A549 (cell line): Measurements from ENCODE around the gene ALKAL2. TPM values are rescaled to one million over a fixed set of nuclear protein-coding genes. Genes with fewer than 3 reads are reported as not detected.

Source experiments
- ATAC-seq, 2 experiments: fragments of 200-7000 bp in 1 of 2; fragments of >200 bp in 1 of 2; cut with Nextera tagmentation in 1 of 2; cut with Tn5 transposase in 1 of 2; 3 replicates each; pipeline versions ENCODE4 v1.8.0 to v1.9.1; 2018 to 2020; ENCODE audit warnings: mild to moderate bottlenecking in 1 of 2, moderate library complexity in 1 of 2
- CTCF ChIA-PET: fragments of 300-600 bp; sonication (Branson Sonifier 250); formaldehyde crosslinking; extraction: SDS; loops from one replicate; lab custom pipeline; 2021; ENCODE audit warnings: antibody characterized with exemption, inconsistent platforms; lab: Yijun Ruan, JAX
- POLR2A ChIA-PET: fragments of 350-600 bp; formaldehyde crosslinking; extraction: SDS; loops from one replicate; lab custom pipeline; 2021; ENCODE audit warnings: antibody characterized with exemption, inconsistent platforms; lab: Yijun Ruan, JAX
- DNase-seq, 2 experiments: peaks; one replicate each; pipeline versions ENCODE4 v3.0.0 to v3.0.0-alpha.2; 2011 to 2016; ENCODE audit warnings: low read depth in 1 of 2, low spot score in 1 of 2
- FAIRE-seq: peaks from 2 replicates; lab custom pipeline; 2011; peaks lifted over from hg19 to GRCh38; lab: Jason Lieb, UNC
- H3K27ac ChIP-seq, 2 experiments: fragments of >200 bp; sonication (Bioruptor Twin); formaldehyde crosslinking; 3 replicates each; pipeline ENCODE4 v1.5.1; 2016 to 2017
- H3K4me1 ChIP-seq: fragments of >200 bp; sonication (Bioruptor Twin); formaldehyde crosslinking; 3 replicates; pipeline ENCODE4 v1.6.1; 2016
- H3K4me2 ChIP-seq: fragments of >200 bp; sonication (Bioruptor Twin); formaldehyde crosslinking; 3 replicates; pipeline ENCODE4 v1.6.1; 2016
- H3K4me3 ChIP-seq: fragments of >200 bp; sonication (Bioruptor Twin); formaldehyde crosslinking; 3 replicates; pipeline ENCODE4 v1.5.1; 2016
- H3K9me3 ChIP-seq: fragments of >200 bp; sonication (Bioruptor Twin); formaldehyde crosslinking; 3 replicates; pipeline ENCODE4 v1.6.1; 2016
- CBX2 ChIP-seq: fragments of 200-600 bp; sonication (generic); IDR thresholded peaks from 2 replicates; pipeline ENCODE4 v1.6.1; 2016; ENCODE audit warnings: low read depth, mild to moderate bottlenecking, borderline replicate concordance
- CEBPB ChIP-seq, 2 experiments: fragments of >200 bp in 1 of 2; sonication (Bioruptor Twin) in 1 of 2; formaldehyde crosslinking in 1 of 2; IDR thresholded peaks; 2 replicates each; pipeline ENCODE4 v1.6.1; 2012 to 2016
- EHF ChIP-seq: fragments of 250-450 bp; sonication (Bioruptor Pico); IDR thresholded peaks from 2 replicates; pipeline ENCODE4 v1.5.0; 2020; ENCODE audit warnings: mild to moderate bottlenecking
- FOXS1 ChIP-seq: fragments of 250-450 bp; sonication (Bioruptor Pico); IDR thresholded peaks from 2 replicates; pipeline ENCODE4 v1.5.0; 2020; ENCODE audit warnings: mild to moderate bottlenecking, moderate library complexity
- HEYL ChIP-seq: fragments of 250-450 bp; sonication (Bioruptor Pico); IDR thresholded peaks from 2 replicates; pipeline ENCODE4 v1.8.0; 2021; ENCODE audit warnings: mild to moderate bottlenecking, moderate library complexity
- JUN ChIP-seq, 2 experiments: fragments of >200 bp; sonication (Bioruptor Twin); formaldehyde crosslinking; IDR thresholded peaks; 2 replicates in 1 of 2; 3 replicates in 1 of 2; pipeline ENCODE4 v1.6.1; 2016 to 2017
- KDM1A ChIP-seq: fragments of 200-600 bp; sonication (generic); IDR thresholded peaks from 2 replicates; pipeline ENCODE4 v1.6.1; 2016; ENCODE audit warnings: low read depth, mild to moderate bottlenecking
- MAFK ChIP-seq: fragments of 450-650 bp; IDR thresholded peaks from 2 replicates; pipeline ENCODE4 v1.6.1; 2014; ENCODE audit not compliant: partially characterized antibody
- NPAS2 ChIP-seq: fragments of 250-450 bp; sonication (Bioruptor Pico); IDR thresholded peaks from 2 replicates; pipeline ENCODE4 v1.8.0; 2022; ENCODE audit warnings: mild to moderate bottlenecking, moderate library complexity, borderline replicate concordance
- PHF8 ChIP-seq: fragments of 200-600 bp; sonication (generic); IDR thresholded peaks from 2 replicates; pipeline ENCODE4 v1.6.1; 2016; ENCODE audit warnings: low read depth, mild to moderate bottlenecking, antibody characterized with exemption, moderate library complexity, borderline replicate concordance
- POLR2A ChIP-seq: IDR thresholded peaks from 2 replicates; pipeline ENCODE4 v1.6.1; 2012; ENCODE audit warnings: mild to moderate bottlenecking, low read length
- RFX5 ChIP-seq: fragments of 450-650 bp; IDR thresholded peaks from 2 replicates; pipeline ENCODE4 v1.7.1; 2014; ENCODE audit warnings: antibody characterized with exemption, mild to moderate bottlenecking, moderate library complexity
- ZC3H11A ChIP-seq: fragments of 450-650 bp; IDR thresholded peaks from 2 replicates; pipeline ENCODE4 v1.6.1; 2014; ENCODE audit warnings: antibody characterized with exemption, mild to moderate bottlenecking
- ZSCAN20 ChIP-seq: fragments of 250-450 bp; sonication (Bioruptor Pico); IDR thresholded peaks from 2 replicates; pipeline ENCODE4 v1.8.0; 2022; ENCODE audit warnings: mild to moderate bottlenecking, moderate library complexity
- WGBS: methylation state at CpG from one replicate; pipeline ENCODE4 v1.1.6; 2017; ENCODE audit errors: missing lambda C conversion rate; 5-methylcytosine and 5-hydroxymethylcytosine counted together
- polyA plus RNA-seq, 4 experiments: library from polyadenylated mRNA; depleted of rRNA in 3 of 4; stranded (reverse); fragments of >200 nt; fragmentation: RNase III in 1 of 4; extraction: RNeasy Plus Mini Kit Qiagen cat#74134 plus additional on column Dnase treatment in 1 of 4; gene quantifications; 2 replicates in 3 of 4; 3 replicates in 1 of 4; pipeline ENCODE4 v1.2.3, GENCODE V29; 2011 to 2017
- TF ChIP-seq, protein P1 (sequence below): fragments of 200-600 bp; sonication (generic); IDR thresholded peaks from 2 replicates; pipeline ENCODE4 v1.6.1; 2016; ENCODE audit warnings: antibody characterized with exemption, mild to moderate bottlenecking, moderate library complexity
- TF ChIP-seq, protein P2 (sequence below): fragments of 450-650 bp; IDR thresholded peaks from 2 replicates; pipeline ENCODE4 v1.6.1; 2014; ENCODE audit warnings: antibody characterized with exemption
- TF ChIP-seq, protein P3 (sequence below): fragments of >200 bp; sonication (Bioruptor Twin); formaldehyde crosslinking; IDR thresholded peaks from 3 replicates; pipeline ENCODE4 v1.6.1; 2016
- TF ChIP-seq, protein P4 (sequence below): fragments of 250-450 bp; sonication (Bioruptor Pico); IDR thresholded peaks from 2 replicates; pipeline ENCODE4 v1.5.0; 2020; ENCODE audit warnings: low read depth, mild to moderate bottlenecking, moderate library complexity

Gene ALKAL2
- polyA plus RNA-seq, 2 of the 4 experiments (the other 2 are of a cell fraction): not detected

DNA sequence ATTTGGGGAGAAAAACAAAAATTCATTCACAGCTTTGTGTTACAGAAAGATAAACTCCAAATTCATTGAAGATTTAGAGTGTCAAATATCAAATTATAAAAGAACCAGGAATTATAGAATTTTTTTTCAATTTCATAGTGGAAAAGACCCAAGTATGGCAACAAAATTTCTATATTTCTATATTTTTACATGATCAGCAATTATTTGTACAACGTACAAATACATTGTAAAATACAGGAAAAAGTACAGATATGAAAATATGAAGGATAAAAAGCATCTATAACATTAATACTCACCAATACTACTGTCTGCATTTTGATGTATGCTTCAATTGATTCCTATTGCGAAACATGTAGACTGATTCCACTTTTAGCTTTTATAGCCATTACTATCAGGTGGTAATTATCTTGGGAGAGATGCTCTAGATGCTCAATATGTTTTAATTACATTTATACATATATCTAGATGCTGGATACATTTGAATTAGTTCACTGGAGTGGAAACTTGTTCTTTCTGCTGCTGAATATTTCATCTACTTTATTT, 28.0 kb downstream of the ALKAL2 start:
- no peak for FAIRE-seq
- TF ChIP-seq NPAS2 (CRISPR knock-in tag) (no peak), MAFK (peak; percentile 75), FOXS1 (no peak), CEBPB (IDR thresholded peaks at IDR 0.05) (peak; percentile 64 to 71; a peak in 3 of 4 replicates)
- TF ChIP-seq, protein P1, sequence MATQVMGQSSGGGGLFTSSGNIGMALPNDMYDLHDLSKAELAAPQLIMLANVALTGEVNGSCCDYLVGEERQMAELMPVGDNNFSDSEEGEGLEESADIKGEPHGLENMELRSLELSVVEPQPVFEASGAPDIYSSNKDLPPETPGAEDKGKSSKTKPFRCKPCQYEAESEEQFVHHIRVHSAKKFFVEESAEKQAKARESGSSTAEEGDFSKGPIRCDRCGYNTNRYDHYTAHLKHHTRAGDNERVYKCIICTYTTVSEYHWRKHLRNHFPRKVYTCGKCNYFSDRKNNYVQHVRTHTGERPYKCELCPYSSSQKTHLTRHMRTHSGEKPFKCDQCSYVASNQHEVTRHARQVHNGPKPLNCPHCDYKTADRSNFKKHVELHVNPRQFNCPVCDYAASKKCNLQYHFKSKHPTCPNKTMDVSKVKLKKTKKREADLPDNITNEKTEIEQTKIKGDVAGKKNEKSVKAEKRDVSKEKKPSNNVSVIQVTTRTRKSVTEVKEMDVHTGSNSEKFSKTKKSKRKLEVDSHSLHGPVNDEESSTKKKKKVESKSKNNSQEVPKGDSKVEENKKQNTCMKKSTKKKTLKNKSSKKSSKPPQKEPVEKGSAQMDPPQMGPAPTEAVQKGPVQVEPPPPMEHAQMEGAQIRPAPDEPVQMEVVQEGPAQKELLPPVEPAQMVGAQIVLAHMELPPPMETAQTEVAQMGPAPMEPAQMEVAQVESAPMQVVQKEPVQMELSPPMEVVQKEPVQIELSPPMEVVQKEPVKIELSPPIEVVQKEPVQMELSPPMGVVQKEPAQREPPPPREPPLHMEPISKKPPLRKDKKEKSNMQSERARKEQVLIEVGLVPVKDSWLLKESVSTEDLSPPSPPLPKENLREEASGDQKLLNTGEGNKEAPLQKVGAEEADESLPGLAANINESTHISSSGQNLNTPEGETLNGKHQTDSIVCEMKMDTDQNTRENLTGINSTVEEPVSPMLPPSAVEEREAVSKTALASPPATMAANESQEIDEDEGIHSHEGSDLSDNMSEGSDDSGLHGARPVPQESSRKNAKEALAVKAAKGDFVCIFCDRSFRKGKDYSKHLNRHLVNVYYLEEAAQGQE: peak; percentile 13; the same call in 1 of the 2 replicates
- ChIA-PET CTCF (no interaction called here), POLR2A (no interaction called here)
- DNase-seq: no peak
- H3K27ac ChIP-seq: no peak overlapping the region
- no peak overlapping the region for H3K4me2 ChIP-seq
- 89% methylated on average over 2 of the region's 2 CpGs for WGBS
- no peak overlapping the region for H3K4me3 ChIP-seq
- peaks cover 85% of the 10 kb centered on the region for H3K9me3 ChIP-seq
- ATAC-seq: no peak
- peaks cover 4% of the 10 kb centered on the region; the same call in 1 of the 3 replicates for H3K4me1 ChIP-seq

DNA sequence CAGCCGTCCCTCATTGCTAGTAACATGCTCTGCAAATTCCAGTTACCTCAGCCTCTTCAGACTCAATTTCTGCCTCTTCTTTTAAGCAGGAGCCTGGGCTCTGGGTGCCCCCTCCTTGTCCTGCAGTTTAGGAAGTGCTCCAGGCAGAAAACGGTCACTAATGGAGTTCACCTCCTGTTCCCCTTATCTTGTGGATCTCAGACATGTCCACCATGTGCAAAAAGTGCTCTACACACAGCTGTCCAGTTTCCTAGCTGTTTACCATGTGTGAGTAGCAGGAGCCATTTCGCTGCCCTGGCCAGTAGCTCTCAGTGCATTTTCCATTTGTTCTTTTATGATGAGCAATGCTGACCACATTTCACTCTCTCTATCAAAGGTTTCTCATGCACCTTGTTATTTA, 29.0 kb downstream of the ALKAL2 start:
- DNase-seq (no peak), FAIRE-seq (no peak), ATAC-seq (no peak)
- POLR2A ChIA-PET: no interaction called here
- no peak for TF ChIP-seq JUN (IDR thresholded peaks at IDR 0.05)
- no peak for TF ChIP-seq KDM1A
- no peak for TF ChIP-seq EHF
- no peak for TF ChIP-seq POLR2A
- no peak for TF ChIP-seq ZC3H11A
- TF ChIP-seq, protein P2, sequence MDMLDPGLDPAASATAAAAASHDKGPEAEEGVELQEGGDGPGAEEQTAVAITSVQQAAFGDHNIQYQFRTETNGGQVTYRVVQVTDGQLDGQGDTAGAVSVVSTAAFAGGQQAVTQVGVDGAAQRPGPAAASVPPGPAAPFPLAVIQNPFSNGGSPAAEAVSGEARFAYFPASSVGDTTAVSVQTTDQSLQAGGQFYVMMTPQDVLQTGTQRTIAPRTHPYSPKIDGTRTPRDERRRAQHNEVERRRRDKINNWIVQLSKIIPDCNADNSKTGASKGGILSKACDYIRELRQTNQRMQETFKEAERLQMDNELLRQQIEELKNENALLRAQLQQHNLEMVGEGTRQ: no peak
- TF ChIP-seq HEYL (CRISPR knock-in tag): no peak
- no peak for TF ChIP-seq ZSCAN20
- TF ChIP-seq RFX5: no peak
- TF ChIP-seq CBX2: no peak
- TF ChIP-seq, protein P3, sequence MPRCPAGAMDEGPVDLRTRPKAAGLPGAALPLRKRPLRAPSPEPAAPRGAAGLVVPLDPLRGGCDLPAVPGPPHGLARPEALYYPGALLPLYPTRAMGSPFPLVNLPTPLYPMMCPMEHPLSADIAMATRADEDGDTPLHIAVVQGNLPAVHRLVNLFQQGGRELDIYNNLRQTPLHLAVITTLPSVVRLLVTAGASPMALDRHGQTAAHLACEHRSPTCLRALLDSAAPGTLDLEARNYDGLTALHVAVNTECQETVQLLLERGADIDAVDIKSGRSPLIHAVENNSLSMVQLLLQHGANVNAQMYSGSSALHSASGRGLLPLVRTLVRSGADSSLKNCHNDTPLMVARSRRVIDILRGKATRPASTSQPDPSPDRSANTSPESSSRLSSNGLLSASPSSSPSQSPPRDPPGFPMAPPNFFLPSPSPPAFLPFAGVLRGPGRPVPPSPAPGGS: no peak
- no peak for TF ChIP-seq PHF8
- TF ChIP-seq, protein P1: no peak
- TF ChIP-seq, protein P4, sequence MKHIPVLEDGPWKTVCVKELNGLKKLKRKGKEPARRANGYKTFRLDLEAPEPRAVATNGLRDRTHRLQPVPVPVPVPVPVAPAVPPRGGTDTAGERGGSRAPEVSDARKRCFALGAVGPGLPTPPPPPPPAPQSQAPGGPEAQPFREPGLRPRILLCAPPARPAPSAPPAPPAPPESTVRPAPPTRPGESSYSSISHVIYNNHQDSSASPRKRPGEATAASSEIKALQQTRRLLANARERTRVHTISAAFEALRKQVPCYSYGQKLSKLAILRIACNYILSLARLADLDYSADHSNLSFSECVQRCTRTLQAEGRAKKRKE (CRISPR knock-in tag): no peak
- H3K4me2 ChIP-seq: no peak overlapping the region
- no peak overlapping the region for H3K4me3 ChIP-seq
- H3K4me1 ChIP-seq: peaks cover 2% of the 10 kb centered on the region; the same call in 1 of the 3 replicates
- H3K9me3 ChIP-seq: peaks cover 84% of the 10 kb centered on the region
- no peak overlapping the region for H3K27ac ChIP-seq
- WGBS: 92% methylated on average over 3 of the region's 3 CpGs
- CTCF ChIA-PET: no interaction called here
